ENCODE data around the gene TXNRD1.
A peak's percentile ranks its signal among the peaks of the same experiment; 100 is the strongest.
"Not testable (repeated sequence)": the region's sequence is repeated elsewhere in the genome, so short reads cannot be mapped to it uniquely, and the experiment has no call there.

Gene TXNRD1

DNA sequence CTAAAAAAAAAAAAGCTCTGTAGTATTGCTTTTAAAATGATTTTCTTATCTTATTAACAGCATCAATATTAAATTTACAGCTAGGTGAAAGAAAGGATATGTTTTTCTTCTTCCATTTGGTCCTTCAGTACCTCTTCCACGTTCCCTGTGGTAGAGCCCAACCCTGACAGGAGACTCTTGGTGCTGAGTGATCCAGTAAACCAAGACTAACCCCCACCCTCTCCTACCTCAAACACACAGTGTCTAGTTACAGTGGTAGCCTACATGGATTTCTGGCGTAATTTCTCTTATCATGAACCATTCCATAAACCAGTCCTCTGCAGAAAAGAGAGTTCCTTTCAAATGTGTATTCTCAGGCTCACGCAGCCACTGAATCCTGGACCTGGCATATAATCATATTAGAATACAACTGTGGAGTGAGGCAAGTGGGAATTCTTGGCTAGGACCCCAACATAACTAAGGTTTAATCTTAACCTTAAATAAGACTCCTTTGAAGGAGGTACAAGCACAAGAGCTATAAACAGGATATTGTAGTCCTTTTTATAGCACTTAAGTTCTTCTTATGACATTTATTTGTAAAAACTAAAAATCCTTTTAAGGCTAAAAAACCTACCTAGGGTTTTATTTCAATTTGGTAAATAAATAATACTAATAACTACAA lies 27.1 kb downstream of the TXNRD1 start:
- no peak for DNase-seq

DNA sequence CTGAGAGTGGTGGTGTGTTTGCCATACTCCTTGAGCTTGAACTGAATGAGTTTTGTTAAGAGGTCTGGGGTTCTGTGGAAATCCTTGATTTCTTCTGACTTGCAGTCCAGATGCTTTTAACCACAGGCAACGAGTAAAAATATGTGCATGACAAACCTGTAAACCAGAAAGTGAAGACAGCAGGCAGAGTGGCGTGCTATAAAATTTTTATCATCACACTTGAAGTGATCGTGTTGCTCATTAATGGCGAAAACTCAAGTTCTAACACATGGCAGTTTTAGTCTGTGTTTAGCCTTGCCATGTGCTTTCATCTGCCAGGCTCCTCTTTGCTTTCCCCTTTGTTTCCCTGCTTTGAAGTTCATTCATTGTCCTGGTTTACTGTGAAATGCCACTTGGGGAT lies 28.0 kb downstream of the TXNRD1 start:
- DNase-seq: no peak

- no peak for DNase-seq
Observed at GRCh38 chr12:104243971-104244370, 28.4 kb downstream of the TXNRD1 start.

DNA sequence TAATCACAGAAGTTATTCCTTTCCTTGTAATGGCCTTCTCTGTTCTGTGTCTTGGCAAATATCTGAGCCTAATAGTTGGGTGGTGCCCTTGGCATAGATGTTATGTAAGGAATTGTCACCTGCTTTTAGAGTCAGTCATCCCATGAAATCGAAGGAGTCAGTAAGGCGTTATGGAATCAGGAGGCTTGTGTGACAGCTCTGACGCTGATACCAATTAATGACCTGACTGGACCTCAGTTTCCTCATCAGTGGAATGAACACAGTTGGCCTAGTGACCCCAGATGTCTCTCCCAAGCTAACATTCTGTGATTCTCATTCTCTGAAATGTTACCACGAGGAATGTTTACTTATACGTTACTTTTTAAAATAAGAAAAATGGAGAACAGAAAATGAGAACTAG lies 32.1 kb downstream of the TXNRD1 start:
- no peak for DNase-seq

DNA sequence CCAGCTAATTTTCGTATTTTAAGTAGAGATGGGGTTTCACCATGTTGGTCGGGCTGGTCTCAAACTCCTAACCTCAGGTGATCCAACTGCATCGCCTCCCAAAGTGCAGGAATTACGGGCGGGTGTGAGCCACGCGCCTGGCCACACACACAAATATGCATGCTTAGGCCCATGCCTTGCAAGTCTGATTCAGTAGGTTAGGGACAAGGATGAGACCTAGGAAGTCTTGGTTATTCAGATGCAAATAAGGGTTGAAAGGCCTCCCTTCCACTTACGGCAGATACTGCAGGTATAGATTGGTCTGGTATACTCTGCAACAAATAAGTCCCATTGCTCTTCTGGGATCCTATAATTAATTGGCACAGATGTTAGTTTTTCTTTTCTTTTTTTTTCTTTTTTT lies 32.9 kb downstream of the TXNRD1 start:
- no peak for DNase-seq

DNA sequence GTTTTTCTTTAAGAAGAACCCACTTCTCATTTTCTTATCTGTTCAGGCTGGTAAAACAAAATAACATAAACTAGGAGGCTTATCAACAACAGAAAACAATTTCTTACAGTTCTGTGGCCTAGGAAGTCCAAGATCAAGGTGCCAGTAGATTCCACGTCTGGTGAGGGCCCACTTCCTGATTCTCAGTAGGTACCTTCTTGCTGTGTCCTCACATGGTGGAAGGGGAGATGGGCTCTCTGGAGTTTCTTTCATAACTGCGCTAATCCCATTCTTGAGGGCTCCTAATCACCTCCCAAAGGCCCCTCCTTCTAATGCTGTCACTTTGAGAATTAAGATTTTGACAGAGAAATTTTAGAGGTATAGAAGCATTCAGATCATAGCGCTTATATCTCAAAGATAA lies 33.4 kb downstream of the TXNRD1 start:
- DNase-seq: no peak

GRCh38 chr12:104249898-104250297 lies 34.3 kb downstream of the TXNRD1 start:
- no peak for DNase-seq

GRCh38 chr12:104250366-104251125 lies 35.0 kb downstream of the TXNRD1 start:
- peak; percentile 20 for DNase-seq

DNA sequence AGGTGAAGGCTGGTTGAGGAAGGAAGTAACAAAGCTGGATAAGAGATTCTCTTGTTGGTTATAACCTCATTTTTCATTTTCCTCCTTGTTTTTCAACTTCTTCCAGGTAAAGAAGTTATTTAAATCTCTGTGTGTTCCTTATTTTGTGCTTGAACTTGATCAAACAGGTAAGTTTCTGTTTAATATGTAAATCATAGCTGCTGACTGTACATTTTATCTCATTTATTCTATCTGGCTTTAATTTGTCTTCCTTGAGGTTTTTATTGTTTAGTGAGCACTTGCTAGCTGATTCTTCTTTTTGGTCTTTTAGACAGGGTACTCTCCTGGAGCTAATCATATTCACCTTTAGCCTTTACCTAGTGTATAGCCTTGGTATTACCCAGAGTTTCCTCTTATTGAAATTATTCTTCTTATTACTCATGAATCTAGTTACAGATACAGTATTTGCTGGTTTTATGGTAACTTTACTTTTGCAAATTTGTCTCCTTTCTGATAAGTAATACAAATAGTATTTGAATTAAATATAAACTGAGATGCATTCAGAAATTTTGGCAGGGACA lies 42.4 kb downstream of the TXNRD1 start:
- no peak for DNase-seq

- peak; percentile 46 for DNase-seq
Observed at GRCh38 chr12:104258476-104259067, 43.0 kb downstream of the TXNRD1 start.

GRCh38 chr12:104263026-104263425 lies 47.4 kb downstream of the TXNRD1 start:
- DNase-seq: no peak

- peak; percentile 14 for DNase-seq
Observed at GRCh38 chr12:104263580-104264358, 48.2 kb downstream of the TXNRD1 start.

DNA sequence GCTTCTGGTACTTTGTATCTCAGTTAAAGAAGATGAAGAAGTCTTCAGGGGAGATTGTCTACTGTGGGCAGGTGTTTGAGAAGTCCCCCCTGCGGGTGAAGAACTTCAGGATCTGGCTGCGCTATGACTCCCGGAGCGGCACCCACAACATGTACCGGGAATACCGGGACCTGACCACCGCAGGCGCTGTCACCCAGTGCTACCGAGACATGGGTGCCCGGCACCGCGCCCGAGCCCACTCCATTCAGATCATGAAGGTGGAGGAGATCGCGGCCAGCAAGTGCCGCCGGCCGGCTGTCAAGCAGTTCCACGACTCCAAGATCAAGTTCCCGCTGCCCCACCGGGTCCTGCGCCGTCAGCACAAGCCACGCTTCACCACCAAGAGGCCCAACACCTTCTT lies 49.9 kb downstream of the TXNRD1 start:
- DNase-seq: not testable (repeated sequence)

DNA sequence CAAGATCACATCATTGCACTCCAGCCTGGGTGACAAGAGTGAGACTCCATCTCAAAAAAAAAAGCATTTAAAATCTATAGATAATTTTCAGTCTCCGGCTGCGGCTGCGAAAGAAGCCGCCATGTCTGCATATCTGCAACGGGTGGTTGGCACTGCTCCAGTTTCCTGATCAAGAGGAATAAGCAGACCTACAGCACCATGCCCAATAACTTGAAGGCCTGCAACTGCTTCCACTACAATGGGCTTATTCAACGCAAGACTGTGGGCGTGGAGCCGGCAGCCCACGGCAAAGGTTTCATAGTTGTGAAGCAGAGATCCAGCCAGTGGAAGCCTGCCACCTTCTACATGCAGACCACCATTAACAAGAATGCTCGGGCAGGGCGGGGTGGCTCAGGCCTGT lies 57.4 kb downstream of the TXNRD1 start:
- no peak for DNase-seq

GRCh38 chr12:104273503-104273902 lies 57.9 kb downstream of the TXNRD1 start:
- no peak for DNase-seq

DNA sequence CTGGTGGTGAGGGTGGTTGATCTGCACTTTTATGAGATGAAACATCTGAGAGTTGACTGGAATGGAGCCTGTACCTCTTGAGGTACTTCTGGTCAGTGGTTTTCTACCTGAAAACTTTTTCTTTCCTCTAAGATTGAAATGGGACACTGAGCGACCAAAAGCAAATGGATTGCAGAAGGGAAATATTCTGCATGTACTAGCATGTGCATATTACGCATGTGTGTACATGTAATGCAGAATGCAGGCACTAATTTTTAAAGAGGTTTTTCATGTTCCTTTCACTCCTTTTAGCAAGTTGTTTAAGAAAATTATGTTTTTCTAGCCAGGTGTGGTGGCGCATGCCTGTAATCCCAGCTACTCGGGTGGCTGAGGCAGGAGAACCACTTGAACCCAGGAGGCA lies 59.2 kb downstream of the TXNRD1 start:
- DNase-seq: no peak

DNA sequence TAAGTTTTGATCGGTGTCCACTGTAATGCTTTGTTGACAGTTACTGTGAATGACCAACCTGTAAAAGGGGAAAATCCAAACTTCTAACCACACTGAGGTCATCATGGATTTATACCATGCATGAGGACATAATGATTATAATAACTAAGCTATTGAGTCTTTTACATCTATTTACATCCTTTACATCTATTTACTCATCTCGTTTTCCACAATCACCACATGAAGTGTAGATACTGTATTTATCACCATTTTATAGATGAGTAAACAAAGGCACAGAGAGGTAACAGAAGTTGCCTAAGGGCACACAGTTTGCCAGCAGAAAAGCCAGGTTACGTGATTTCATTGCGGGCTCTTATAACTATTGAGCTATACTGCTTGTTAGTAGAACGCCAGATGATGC lies 60.1 kb downstream of the TXNRD1 start:
- DNase-seq: no peak

GRCh38 chr12:104276273-104277131 lies 60.9 kb downstream of the TXNRD1 start:
- DNase-seq: no peak

DNA sequence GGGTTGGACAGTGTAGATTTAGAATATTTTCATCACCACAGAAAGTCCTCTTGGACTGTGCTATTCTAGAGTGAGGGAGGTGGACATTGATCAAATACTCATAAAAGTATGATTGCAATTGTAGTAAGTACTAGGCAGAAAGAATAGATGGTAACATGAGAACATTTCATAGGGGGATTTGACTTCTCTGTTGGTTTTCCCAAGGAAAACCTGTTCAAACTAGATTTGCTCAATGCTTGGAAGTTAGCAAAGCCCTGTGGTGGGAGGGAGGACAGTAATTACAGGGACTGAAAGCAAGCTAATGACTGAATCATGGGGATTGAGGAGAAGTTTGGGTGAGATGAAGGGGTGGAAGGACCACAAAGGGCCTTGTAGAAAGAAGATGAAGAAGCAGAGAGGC lies 63.6 kb downstream of the TXNRD1 start:
- DNase-seq: no peak

DNA sequence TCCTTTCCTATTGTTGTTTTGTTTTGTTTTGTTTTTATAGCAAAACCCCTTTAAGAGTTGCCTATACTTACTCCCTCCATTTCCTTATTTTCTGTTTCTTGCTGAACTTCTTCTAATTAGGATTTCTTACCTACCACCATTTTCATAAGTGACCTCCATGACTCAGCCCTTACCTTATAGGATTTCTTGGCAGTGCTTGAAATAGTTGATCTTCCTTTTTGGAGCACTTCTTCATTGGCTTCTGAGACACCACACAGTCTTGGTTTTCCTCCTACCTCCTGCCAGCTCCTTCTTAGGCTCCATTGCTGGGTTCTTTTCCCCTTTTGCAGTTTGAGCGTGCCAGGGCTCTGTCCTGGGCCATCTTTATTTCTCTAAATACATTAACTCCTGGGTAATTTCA lies 64.5 kb downstream of the TXNRD1 start:
- DNase-seq: no peak

GRCh38 chr12:104280717-104281458 lies 65.3 kb downstream of the TXNRD1 start:
- DNase-seq: peak; percentile 97
